HepG2 (cell line): Measurements from ENCODE around the gene CAPRIN2. TPM values are rescaled to one million over a fixed set of nuclear protein-coding genes. Genes with fewer than 3 reads are reported as not detected.
A peak's percentile ranks its signal among the peaks of the same experiment; 100 is the strongest.

Source experiments
- BRCA1 ChIP-seq: sonication (generic); formaldehyde crosslinking; IDR thresholded peaks from 2 replicates; pipeline ENCODE4 v1.4.0; 2020; ENCODE audit warnings: missing genetic modification reagents
- CENPBD1 ChIP-seq: sonication (generic); formaldehyde crosslinking; IDR thresholded peaks from 2 replicates; pipeline ENCODE4 v1.8.0; 2022; ENCODE audit warnings: missing genetic modification reagents, low read depth, mild to moderate bottlenecking, borderline replicate concordance
- KLF9 ChIP-seq: IDR thresholded peaks from 2 replicates; pipeline ENCODE4 v1.6.1; 2016; ENCODE audit warnings: low read depth
- MED1 ChIP-seq: sonication (generic); formaldehyde crosslinking; IDR thresholded peaks from 2 replicates; pipeline ENCODE4 v1.4.0; 2020; ENCODE audit warnings: missing genetic modification reagents
- MTF2 ChIP-seq: sonication (generic); formaldehyde crosslinking; IDR thresholded peaks from 2 replicates; pipeline ENCODE4 v1.5.0; 2020; ENCODE audit warnings: missing genetic modification reagents, borderline replicate concordance
- NKX3-1 ChIP-seq: sonication (generic); formaldehyde crosslinking; IDR thresholded peaks from 2 replicates; pipeline ENCODE4 v1.5.0; 2020; ENCODE audit warnings: missing genetic modification reagents
- RCOR2 ChIP-seq: IDR thresholded peaks from 2 replicates; pipeline ENCODE4 v1.6.1; 2016; ENCODE audit warnings: missing biosample characterization, missing genetic modification reagents
- SMAD1 ChIP-seq: sonication (generic); formaldehyde crosslinking; IDR thresholded peaks from 2 replicates; pipeline ENCODE4 v1.4.0; 2020; ENCODE audit warnings: missing genetic modification reagents, low read depth, mild to moderate bottlenecking, borderline replicate concordance
- SMAD3 ChIP-seq: sonication (generic); formaldehyde crosslinking; IDR thresholded peaks from 2 replicates; pipeline ENCODE4 v1.4.0; 2020; ENCODE audit warnings: missing genetic modification reagents
- TERF1 ChIP-seq: sonication (generic); formaldehyde crosslinking; IDR thresholded peaks from 2 replicates; pipeline ENCODE4 v1.8.0; 2022; ENCODE audit warnings: mild to moderate bottlenecking, missing genetic modification reagents, moderate library complexity
- ZBTB40 ChIP-seq, 2 experiments: fragments of 450-650 bp in 1 of 2; sonication (generic) in 1 of 2; formaldehyde crosslinking in 1 of 2; IDR thresholded peaks; 2 replicates each; pipeline versions ENCODE4 v1.6.1 to v1.8.0; 2016 to 2022; ENCODE audit warnings: antibody characterized with exemption in 1 of 2, mild to moderate bottlenecking in 1 of 2, missing genetic modification reagents in 1 of 2
- ZNF670 ChIP-seq: sonication (generic); formaldehyde crosslinking; IDR thresholded peaks from 2 replicates; pipeline ENCODE4 v1.8.0; 2022; ENCODE audit warnings: mild to moderate bottlenecking, missing genetic modification reagents, borderline replicate concordance
- ZNF768 ChIP-seq: sonication (generic); formaldehyde crosslinking; IDR thresholded peaks from 2 replicates; pipeline ENCODE4 v1.4.0; 2020; ENCODE audit warnings: missing genetic modification reagents
- polyA plus RNA-seq, 8 experiments: library from polyadenylated mRNA; depleted of rRNA in 3 of 8; stranded (reverse) in 7 of 8; unstranded in 1 of 8; fragments of >200 nt; fragmentation: Illumina TruSeq in 4 of 8; extraction: Trizol in 4 of 8; gene quantifications; 2 replicates each; pipeline versions ENCODE4 v1.2.1 to v1.2.3, GENCODE V29; 2011 to 2016; ENCODE audit warnings: low read depth in 4 of 8, missing spikeins in 1 of 8, mixed read lengths in 1 of 8; ENCODE audit not compliant: insufficient read depth in 1 of 8
- total RNA-seq, 5 experiments: library from RNA; depleted of rRNA; stranded (reverse); fragments of >200 nt; fragmentation: Illumina TruSeq; extraction: Trizol; gene quantifications; 2 replicates each; pipeline ENCODE4 v1.2.3, GENCODE V29; 2016; ENCODE audit warnings: low read depth in 1 of 5
- TF ChIP-seq, protein P1 (sequence below): sonication (generic); formaldehyde crosslinking; IDR thresholded peaks from 2 replicates; pipeline ENCODE4 v1.4.0; 2020; ENCODE audit warnings: missing genetic modification reagents

CAPRIN2 gene
- total and polyA plus RNA-seq, 2 of the 13 experiments (the other 11 are each of a cell fraction or from before 2014, with no cell fraction given): 21.7 to 30.6 TPM

DNA sequence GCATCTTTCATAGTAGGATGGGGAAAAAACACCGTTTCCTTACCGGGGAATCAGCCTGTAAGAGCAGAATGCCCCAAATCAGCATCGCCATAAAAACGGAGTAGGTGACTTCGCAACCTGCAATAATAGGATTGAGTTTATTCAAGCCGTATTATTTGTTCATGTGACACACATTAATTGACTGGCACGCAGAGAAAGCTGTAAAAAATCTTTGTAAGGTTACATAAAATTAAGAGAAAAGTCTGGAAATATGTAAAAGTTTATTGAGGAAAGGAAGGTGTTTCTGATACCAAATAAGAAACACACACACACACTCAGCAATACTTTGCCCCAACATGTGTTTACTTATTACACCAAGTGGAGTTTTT, 628 bp upstream of the CAPRIN2 start (continued):
- TF ChIP-seq, protein P1, sequence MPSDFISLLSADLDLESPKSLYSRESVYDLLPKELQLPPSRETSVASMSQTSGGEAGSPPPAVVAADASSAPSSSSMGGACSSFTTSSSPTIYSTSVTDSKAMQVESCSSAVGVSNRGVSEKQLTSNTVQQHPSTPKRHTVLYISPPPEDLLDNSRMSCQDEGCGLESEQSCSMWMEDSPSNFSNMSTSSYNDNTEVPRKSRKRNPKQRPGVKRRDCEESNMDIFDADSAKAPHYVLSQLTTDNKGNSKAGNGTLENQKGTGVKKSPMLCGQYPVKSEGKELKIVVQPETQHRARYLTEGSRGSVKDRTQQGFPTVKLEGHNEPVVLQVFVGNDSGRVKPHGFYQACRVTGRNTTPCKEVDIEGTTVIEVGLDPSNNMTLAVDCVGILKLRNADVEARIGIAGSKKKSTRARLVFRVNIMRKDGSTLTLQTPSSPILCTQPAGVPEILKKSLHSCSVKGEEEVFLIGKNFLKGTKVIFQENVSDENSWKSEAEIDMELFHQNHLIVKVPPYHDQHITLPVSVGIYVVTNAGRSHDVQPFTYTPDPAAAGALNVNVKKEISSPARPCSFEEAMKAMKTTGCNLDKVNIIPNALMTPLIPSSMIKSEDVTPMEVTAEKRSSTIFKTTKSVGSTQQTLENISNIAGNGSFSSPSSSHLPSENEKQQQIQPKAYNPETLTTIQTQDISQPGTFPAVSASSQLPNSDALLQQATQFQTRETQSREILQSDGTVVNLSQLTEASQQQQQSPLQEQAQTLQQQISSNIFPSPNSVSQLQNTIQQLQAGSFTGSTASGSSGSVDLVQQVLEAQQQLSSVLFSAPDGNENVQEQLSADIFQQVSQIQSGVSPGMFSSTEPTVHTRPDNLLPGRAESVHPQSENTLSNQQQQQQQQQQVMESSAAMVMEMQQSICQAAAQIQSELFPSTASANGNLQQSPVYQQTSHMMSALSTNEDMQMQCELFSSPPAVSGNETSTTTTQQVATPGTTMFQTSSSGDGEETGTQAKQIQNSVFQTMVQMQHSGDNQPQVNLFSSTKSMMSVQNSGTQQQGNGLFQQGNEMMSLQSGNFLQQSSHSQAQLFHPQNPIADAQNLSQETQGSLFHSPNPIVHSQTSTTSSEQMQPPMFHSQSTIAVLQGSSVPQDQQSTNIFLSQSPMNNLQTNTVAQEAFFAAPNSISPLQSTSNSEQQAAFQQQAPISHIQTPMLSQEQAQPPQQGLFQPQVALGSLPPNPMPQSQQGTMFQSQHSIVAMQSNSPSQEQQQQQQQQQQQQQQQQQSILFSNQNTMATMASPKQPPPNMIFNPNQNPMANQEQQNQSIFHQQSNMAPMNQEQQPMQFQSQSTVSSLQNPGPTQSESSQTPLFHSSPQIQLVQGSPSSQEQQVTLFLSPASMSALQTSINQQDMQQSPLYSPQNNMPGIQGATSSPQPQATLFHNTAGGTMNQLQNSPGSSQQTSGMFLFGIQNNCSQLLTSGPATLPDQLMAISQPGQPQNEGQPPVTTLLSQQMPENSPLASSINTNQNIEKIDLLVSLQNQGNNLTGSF (CRISPR knock-in tag): no peak
- 0 out of 2 replicates have a peak, but pooled peaks have one; percentile 6 for TF ChIP-seq RCOR2 (CRISPR knock-in tag)
- TF ChIP-seq NKX3-1 (CRISPR knock-in tag): 0 out of 2 replicates have a peak, but pooled peaks have one; percentile 29
- no peak for TF ChIP-seq ZNF768
- 0 out of 2 replicates have a peak, but pooled peaks have one; percentile 8 for TF ChIP-seq ZNF670 (CRISPR knock-in tag)
- TF ChIP-seq KLF9 (CRISPR knock-in tag): 0 out of 2 replicates have a peak, but pooled peaks have one; percentile 5
- 0 out of 2 replicates have a peak, but pooled peaks have one; percentile 53 for TF ChIP-seq MTF2 (CRISPR knock-in tag)
- no peak for TF ChIP-seq ZBTB40 (IDR thresholded peaks at IDR 0.05)
- TF ChIP-seq ZBTB40 (CRISPR knock-in tag; IDR thresholded peaks at IDR 0.05): no peak
- no peak for TF ChIP-seq BRCA1 (CRISPR knock-in tag)
- TF ChIP-seq TERF1 (CRISPR knock-in tag): no peak
- no peak for TF ChIP-seq CENPBD1 (CRISPR knock-in tag)
- TF ChIP-seq SMAD1 (CRISPR knock-in tag): 0 out of 2 replicates have a peak, but pooled peaks have one; percentile 7
- TF ChIP-seq MED1 (CRISPR knock-in tag): no peak
- peak; percentile 10; the same call in 1 of the 2 replicates for TF ChIP-seq SMAD3 (CRISPR knock-in tag)
